GM21723 (cell line): ENCODE data around the gene RAD51B.

Experiments
- ATAC-seq: cut with Tn5 transposase; IDR thresholded peaks from one replicate; pipeline ENCODE4 v1.9.1; 2021; ENCODE audit warnings: mild to moderate bottlenecking, moderate library complexity; ENCODE audit not compliant: unreplicated experiment

The RAD51B gene

DNA sequence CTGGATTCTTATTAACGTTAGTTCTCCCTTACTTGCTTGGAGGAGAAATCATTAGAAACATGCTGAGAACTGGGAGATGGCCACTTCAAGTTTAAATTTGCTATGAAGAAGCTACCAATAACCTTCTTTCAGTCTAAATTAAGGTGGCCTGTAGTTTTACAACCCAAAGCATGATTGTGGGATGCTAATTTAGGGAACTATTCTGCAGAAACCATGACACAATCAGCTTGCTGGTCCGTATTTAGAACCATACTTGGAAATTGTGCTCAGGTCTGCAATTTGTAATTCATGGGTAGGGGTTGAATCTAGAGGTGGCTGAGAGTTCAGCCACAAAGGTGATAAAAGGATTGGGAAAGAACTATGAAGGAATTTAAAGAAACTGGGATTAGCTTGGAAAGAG is 405.7 kb downstream of the RAD51B start:
- ATAC-seq: no peak

- no peak for ATAC-seq
Observed at GRCh38 chr14:68226523-68226922, 406.9 kb downstream of the RAD51B start.

- no peak for ATAC-seq
Observed at GRCh38 chr14:68228656-68229055, 409.1 kb downstream of the RAD51B start.

- ATAC-seq: no peak
Observed at GRCh38 chr14:68229423-68230100, 410.0 kb downstream of the RAD51B start.

DNA sequence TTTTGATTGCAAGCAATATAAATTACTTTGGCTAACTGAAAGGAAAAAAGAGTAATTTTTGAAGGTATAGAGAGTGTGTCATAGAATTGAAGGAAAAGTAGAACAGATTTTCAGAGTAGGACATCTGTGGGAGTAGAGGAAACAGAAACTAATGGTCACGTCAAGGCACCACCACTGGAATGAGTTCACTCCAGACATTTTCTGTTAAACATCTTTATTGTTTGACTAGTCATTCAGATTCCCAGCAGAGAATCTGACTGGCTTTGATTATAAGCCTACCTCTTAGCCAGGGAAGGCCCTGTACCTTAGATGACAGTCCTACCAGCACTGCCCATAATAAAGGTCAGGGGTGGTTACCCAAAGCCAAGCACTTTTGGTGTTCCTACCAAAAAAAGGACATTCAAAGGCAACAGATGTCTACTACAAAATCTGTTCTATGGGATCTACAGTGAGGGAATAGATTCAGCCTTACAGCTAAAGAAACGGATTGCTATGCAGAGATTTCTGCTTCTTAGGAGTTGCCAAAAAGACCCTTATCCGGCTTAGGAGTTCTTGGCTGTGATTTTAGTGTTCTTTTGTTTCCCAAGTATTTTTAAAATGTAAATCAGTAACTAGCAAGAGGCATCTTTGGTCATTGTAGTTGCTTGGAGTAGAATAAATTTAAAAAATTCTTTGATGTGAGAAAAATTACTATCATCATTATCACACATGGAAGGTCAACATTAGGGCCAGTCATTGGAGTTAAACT is 410.8 kb downstream of the RAD51B start:
- no peak for ATAC-seq

GRCh38 chr14:68230950-68231717 is 411.6 kb downstream of the RAD51B start:
- no peak for ATAC-seq

- no peak for ATAC-seq
Observed at GRCh38 chr14:68231898-68232297, 412.3 kb downstream of the RAD51B start.

DNA sequence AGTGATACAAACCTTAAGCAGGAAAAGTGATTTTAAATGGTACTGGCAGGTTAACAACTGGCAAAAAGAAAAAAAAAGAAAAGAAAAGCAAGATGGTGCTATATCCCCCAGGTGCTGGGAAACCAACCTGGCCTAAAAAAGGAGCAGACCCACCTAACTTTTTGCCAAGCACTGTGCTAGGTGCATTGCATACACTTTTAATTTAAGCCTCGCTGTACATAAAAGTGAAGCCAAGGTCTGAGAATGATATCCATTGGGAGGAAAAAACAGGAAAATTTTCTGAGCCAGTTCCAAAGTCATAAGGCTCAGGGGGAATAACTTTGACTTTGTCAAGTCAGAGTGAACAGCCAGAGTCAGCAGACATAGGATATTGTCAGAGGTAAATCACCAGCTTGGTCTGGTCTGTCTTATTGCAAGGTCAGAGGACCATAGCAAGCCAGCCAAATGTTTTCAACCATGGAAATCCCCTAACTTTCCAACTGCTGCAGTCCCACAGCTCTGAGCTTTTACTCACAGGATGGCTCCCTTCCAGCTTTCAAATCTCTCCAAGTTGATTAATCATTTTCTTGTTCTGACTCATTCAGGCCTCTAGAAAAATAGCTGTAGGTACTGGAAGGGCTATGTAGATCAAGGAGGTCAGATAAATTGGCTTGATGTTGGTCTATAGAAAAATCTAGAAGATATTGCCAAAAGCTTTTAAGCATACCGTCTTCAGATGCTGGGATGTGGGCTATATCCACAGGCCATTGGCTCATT is 412.9 kb downstream of the RAD51B start:
- peak; percentile 68 for ATAC-seq

DNA sequence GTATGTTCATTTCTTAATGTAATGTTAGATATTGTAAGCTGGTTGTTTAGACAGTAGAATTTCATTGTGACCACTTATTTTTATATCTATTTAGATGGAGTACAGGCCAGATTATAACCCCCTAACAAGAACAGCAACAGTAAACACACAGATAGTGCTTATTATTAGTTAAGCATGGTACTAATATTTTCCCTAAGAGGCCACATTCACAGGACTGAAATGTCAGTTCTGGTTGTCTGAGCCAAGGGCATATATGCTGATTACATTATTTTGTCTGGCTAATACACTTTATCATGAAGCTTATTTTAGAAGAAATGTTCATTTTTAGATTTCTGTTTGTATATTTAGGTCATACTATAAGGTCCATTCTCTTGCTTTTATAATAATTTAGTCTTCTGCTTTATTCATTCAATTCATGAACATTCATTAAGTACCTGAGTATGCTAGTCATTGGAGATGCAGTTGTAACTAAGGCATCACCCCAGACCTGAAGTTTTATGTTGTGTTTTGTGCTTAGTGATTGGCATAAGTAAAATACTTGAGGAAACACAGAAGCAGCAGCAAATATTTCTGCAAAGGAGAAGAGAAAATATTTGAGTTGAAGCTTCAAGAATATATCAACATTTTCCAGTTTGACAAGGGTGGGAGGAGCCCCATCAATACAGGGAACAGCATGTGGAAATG is 413.7 kb downstream of the RAD51B start:
- ATAC-seq: no peak

- ATAC-seq: no peak
Observed at GRCh38 chr14:68234101-68234905, 414.7 kb downstream of the RAD51B start.

- no peak for ATAC-seq
Observed at GRCh38 chr14:68235011-68235410, 415.4 kb downstream of the RAD51B start.

GRCh38 chr14:68236582-68237458 is 417.2 kb downstream of the RAD51B start:
- ATAC-seq: no peak

- no peak for ATAC-seq
Observed at GRCh38 chr14:68238551-68238950, 419.0 kb downstream of the RAD51B start.

DNA sequence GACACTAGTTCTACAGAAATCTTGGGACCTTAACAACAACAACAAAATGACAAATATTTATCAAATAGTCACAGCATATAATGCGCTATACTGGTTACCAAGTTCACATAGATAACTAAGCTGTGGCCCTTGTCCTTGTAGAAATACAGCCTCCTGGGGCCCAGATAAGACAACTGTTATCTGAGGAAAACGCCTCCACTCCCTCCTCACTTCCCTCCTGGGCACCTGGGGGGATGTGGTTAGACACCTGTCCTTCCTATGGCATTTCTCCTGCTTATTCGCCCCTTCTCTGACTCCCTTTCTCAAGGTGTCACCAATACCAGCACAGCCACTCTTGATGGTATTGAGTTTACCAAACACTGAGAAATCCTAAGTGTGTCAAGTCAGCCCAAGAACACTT is 419.4 kb downstream of the RAD51B start:
- ATAC-seq: no peak

DNA sequence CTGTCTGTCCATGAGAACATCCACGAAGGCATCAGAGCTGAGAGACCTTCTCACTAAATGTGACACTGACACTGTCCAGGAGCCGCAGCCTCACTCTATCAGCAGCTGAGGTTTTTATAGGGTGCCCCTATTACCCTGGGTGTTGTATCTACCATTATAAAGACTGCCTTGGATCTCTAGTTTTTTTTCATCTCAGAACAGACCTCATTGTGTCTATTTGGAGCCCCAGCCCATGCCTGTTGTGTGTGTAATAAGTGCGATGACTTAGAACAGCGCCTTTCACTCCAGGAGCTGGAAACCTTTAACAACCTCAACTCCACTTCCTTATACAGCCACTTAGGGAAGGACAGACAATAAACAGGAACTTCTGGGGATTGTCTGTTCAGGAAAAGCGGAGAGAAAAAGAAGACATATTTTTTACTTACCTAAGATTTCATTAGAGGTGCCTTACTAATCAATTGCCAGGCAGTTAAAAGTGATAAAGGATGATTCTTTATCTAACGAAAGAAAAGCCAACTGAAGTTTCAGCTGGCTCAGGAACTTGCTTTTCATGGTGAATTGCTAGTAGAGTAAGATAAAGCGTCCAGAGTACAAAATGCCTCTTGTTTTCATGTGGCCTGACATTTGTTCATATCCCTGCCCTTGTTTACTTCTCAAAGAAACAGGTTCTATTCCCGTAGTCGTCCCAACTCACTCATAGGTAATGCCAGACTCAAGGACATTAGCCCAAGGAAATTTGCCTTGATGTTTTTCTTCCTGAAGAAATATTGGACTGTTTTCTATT is 420.6 kb downstream of the RAD51B start:
- no peak for ATAC-seq

GRCh38 chr14:68241862-68242487 is 422.4 kb downstream of the RAD51B start:
- no peak for ATAC-seq

GRCh38 chr14:68243450-68244010 is 424.0 kb downstream of the RAD51B start:
- no peak for ATAC-seq
